SK-N-SH (cell line): ENCODE measurements around the gene PPP1R14C.

Experiments used
- FOXM1 ChIP-seq: IDR thresholded peaks from 2 replicates; pipeline ENCODE4 v1.4.0; 2012; ENCODE audit warnings: low read depth, mild to moderate bottlenecking
- MEF2A ChIP-seq: IDR thresholded peaks from 2 replicates; pipeline ENCODE4 v1.4.0; 2012; ENCODE audit warnings: low read depth, borderline replicate concordance
- TF ChIP-seq, protein P1 (sequence below): fragments of 200-600 bp; sonication (generic); IDR thresholded peaks from 2 replicates; pipeline ENCODE4 v1.6.1; 2017; ENCODE audit warnings: antibody characterized with exemption, mild to moderate bottlenecking, moderate library complexity
- TF ChIP-seq, protein P2 (sequence below): IDR thresholded peaks from 2 replicates; pipeline ENCODE4 v1.4.0; 2012; ENCODE audit warnings: low read depth
- TF ChIP-seq, protein P3 (sequence below): IDR thresholded peaks from 2 replicates; pipeline ENCODE4; 2012
- TF ChIP-seq, protein P4 (sequence below): fragments of 150-350 bp; IDR thresholded peaks from 2 replicates; pipeline ENCODE4 v1.6.1; 2017; ENCODE audit warnings: antibody characterized with exemption, low read length, low read depth, borderline replicate concordance

DNA sequence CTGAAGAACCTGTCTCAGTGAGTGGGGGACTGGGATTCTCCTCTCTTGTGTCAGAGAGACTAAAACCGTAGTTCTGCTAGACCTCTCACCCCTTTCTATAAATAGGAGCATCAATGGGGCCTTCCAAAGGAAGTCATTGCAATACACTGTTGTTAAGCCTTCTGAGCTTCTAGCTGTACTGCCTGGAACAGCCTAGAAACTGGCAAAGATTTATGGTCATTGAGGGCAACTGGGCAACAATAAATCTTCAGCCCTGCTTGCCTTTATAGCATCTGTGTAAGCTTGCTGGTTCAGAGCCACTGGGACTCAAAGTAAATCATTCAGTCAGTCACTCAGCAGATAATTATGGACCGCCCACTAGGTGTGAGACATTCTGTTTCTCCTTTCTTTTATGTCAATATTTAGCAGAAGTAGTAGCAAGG is 53.2 kb downstream of the PPP1R14C start:
- TF ChIP-seq, protein P1, sequence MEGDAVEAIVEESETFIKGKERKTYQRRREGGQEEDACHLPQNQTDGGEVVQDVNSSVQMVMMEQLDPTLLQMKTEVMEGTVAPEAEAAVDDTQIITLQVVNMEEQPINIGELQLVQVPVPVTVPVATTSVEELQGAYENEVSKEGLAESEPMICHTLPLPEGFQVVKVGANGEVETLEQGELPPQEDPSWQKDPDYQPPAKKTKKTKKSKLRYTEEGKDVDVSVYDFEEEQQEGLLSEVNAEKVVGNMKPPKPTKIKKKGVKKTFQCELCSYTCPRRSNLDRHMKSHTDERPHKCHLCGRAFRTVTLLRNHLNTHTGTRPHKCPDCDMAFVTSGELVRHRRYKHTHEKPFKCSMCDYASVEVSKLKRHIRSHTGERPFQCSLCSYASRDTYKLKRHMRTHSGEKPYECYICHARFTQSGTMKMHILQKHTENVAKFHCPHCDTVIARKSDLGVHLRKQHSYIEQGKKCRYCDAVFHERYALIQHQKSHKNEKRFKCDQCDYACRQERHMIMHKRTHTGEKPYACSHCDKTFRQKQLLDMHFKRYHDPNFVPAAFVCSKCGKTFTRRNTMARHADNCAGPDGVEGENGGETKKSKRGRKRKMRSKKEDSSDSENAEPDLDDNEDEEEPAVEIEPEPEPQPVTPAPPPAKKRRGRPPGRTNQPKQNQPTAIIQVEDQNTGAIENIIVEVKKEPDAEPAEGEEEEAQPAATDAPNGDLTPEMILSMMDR = no peak
- TF ChIP-seq MEF2A (no peak), FOXM1 (no peak)
- TF ChIP-seq, protein P2, sequence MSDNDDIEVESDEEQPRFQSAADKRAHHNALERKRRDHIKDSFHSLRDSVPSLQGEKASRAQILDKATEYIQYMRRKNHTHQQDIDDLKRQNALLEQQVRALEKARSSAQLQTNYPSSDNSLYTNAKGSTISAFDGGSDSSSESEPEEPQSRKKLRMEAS = no peak
- TF ChIP-seq, protein P3, sequence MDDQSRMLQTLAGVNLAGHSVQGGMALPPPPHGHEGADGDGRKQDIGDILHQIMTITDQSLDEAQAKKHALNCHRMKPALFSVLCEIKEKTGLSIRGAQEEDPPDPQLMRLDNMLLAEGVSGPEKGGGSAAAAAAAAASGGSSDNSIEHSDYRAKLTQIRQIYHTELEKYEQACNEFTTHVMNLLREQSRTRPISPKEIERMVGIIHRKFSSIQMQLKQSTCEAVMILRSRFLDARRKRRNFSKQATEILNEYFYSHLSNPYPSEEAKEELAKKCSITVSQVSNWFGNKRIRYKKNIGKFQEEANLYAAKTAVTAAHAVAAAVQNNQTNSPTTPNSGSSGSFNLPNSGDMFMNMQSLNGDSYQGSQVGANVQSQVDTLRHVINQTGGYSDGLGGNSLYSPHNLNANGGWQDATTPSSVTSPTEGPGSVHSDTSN = no peak
- TF ChIP-seq, protein P4, sequence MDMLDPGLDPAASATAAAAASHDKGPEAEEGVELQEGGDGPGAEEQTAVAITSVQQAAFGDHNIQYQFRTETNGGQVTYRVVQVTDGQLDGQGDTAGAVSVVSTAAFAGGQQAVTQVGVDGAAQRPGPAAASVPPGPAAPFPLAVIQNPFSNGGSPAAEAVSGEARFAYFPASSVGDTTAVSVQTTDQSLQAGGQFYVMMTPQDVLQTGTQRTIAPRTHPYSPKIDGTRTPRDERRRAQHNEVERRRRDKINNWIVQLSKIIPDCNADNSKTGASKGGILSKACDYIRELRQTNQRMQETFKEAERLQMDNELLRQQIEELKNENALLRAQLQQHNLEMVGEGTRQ = no peak
